H1 (cell line): Measurements from ENCODE around the gene NAA50. TPM values are rescaled to one million over a fixed set of nuclear protein-coding genes. Genes with fewer than 3 reads are reported as not detected.

Source experiments
- CTCF ChIA-PET: fragments of 300-600 bp; sonication (Branson Sonifier 250); formaldehyde crosslinking; loops from one replicate; lab custom pipeline; 2021; ENCODE audit not compliant: partially characterized antibody; lab: Charles Lee
- POLR2A ChIA-PET: fragments of 300-600 bp; sonication (Branson Sonifier 250); formaldehyde crosslinking; loops from one replicate; lab custom pipeline; 2021; ENCODE audit warnings: inconsistent platforms; ENCODE audit not compliant: partially characterized antibody; lab: Charles Lee
- DNase-seq, 2 experiments: peaks; one replicate each; pipeline versions ENCODE4 v3.0.0 to v3.0.0-alpha.2; 2010 to 2022; ENCODE audit warnings: low spot score in 2 of 2, low read depth in 1 of 2, mixed read lengths in 1 of 2
- FAIRE-seq: peaks from 2 replicates; lab custom pipeline; 2011; peaks lifted over from hg19 to GRCh38; lab: Jason Lieb, UNC
- H2AFZ ChIP-seq: 2 replicates; pipeline ENCODE4 v1.8.1; 2012; ENCODE audit warnings: low read length, inconsistent platforms
- H2AK5ac ChIP-seq: 2 replicates; pipeline ENCODE4 v1.6.1; 2013; ENCODE audit warnings: low read depth, low read length
- H2BK120ac ChIP-seq: replicated peaks from 2 replicates; pipeline ENCODE3; 2013; ENCODE audit warnings: low read depth, low read length, inconsistent platforms
- H2BK12ac ChIP-seq: 2 replicates; pipeline ENCODE4 v1.6.1; 2013; ENCODE audit warnings: low read depth, low read length
- H2BK15ac ChIP-seq: 2 replicates; pipeline ENCODE4 v1.6.1; 2013; ENCODE audit warnings: low read length
- H2BK20ac ChIP-seq: 2 replicates; pipeline ENCODE4 v1.6.1; 2013; ENCODE audit warnings: low read length
- H2BK5ac ChIP-seq: 2 replicates; pipeline ENCODE4 v1.6.1; 2013; ENCODE audit warnings: low read depth, low read length
- H3K14ac ChIP-seq: 2 replicates; pipeline ENCODE4 v1.6.1; 2013; ENCODE audit warnings: inconsistent platforms; ENCODE audit not compliant: insufficient read length
- H3K18ac ChIP-seq: 2 replicates; pipeline ENCODE4 v1.6.1; 2013; ENCODE audit warnings: low read length; ENCODE audit errors: extremely low read depth
- H3K23ac ChIP-seq: 2 replicates; pipeline ENCODE4 v1.6.1; 2013; ENCODE audit warnings: inconsistent platforms; ENCODE audit not compliant: insufficient read length
- H3K23me2 ChIP-seq: 2 replicates; pipeline ENCODE4 v1.6.1; 2013; ENCODE audit warnings: low read depth, low read length
- H3K27ac ChIP-seq: 2 replicates; pipeline ENCODE4 v1.6.1; 2011; ENCODE audit warnings: low read depth, low read length, inconsistent platforms
- H3K27me3 ChIP-seq, 4 experiments: replicated peaks in 1 of 4; 1 replicate in 1 of 4; 2 replicates in 3 of 4; pipeline versions ENCODE4 v1.6.1 to v1.8.1; 2011 to 2013; ENCODE audit warnings: low read length in 3 of 4, mild to moderate bottlenecking in 3 of 4, inconsistent platforms in 2 of 4, mixed read lengths in 2 of 4, moderate library complexity in 1 of 4; ENCODE audit not compliant: control insufficient read depth in 3 of 4, insufficient read depth in 3 of 4; ENCODE audit errors: extremely low read depth in 1 of 4
- H3K36me3 ChIP-seq, 4 experiments: 2 replicates each; pipeline versions ENCODE4 v1.6.1 to v1.8.1; 2011 to 2013; ENCODE audit warnings: mild to moderate bottlenecking in 4 of 4, low read length in 3 of 4, moderate library complexity in 2 of 4, control low read depth in 1 of 4, inconsistent platforms in 1 of 4; ENCODE audit not compliant: insufficient read depth in 4 of 4, control insufficient read depth in 2 of 4
- H3K4ac ChIP-seq: replicated peaks from 2 replicates; pipeline ENCODE3; 2013; ENCODE audit warnings: low read length, low read depth, mixed read lengths, inconsistent platforms; ENCODE audit not compliant: insufficient read length
- H3K4me1 ChIP-seq, 4 experiments: replicated peaks in 1 of 4; 1 replicate in 1 of 4; 2 replicates in 3 of 4; pipeline versions ENCODE4 v1.6.1 to v1.8.1; 2011 to 2013; ENCODE audit warnings: low read length in 3 of 4, inconsistent platforms in 2 of 4, mixed read lengths in 1 of 4; ENCODE audit not compliant: insufficient read depth in 4 of 4, control insufficient read depth in 3 of 4
- H3K4me2 ChIP-seq, 2 experiments: 2 replicates each; pipeline versions ENCODE4 v1.6.1 to v1.8.1; 2011 to 2013; ENCODE audit warnings: low read depth in 2 of 2, low read length in 2 of 2, control low read depth in 1 of 2, inconsistent platforms in 1 of 2, mild to moderate bottlenecking in 1 of 2; ENCODE audit not compliant: insufficient read depth in 1 of 2
- H3K4me3 ChIP-seq, 4 experiments: fragments of 200-600, 300-600 bp in 1 of 4; sonication (generic), shearing (Covaris generic), sonication (Bioruptor Twin) in 1 of 4; 2 replicates each; pipeline versions ENCODE4 v1.5.1 to v1.8.1; 2011 to 2016; ENCODE audit warnings: low read length in 4 of 4, low read depth in 3 of 4, control low read depth in 2 of 4, inconsistent platforms in 2 of 4, mild to moderate bottlenecking in 2 of 4, mixed read lengths in 1 of 4, moderate library complexity in 1 of 4; ENCODE audit not compliant: insufficient read depth in 2 of 4; ENCODE audit errors: extremely low read depth in 1 of 4
- H3K56ac ChIP-seq: replicated peaks from 2 replicates; pipeline ENCODE3; 2013; ENCODE audit warnings: low read depth, mild to moderate bottlenecking, mixed read lengths, low read length, inconsistent platforms; ENCODE audit not compliant: insufficient read length
- H3K79me1 ChIP-seq: 2 replicates; pipeline ENCODE4 v1.6.1; 2013; ENCODE audit warnings: low read depth, low read length, control low read depth
- H3K79me2 ChIP-seq, 2 experiments: 2 replicates each; pipeline versions ENCODE4 v1.6.1 to v1.8.1; 2012 to 2013; ENCODE audit warnings: low read length in 2 of 2, mild to moderate bottlenecking in 2 of 2, inconsistent platforms in 1 of 2; ENCODE audit not compliant: insufficient read depth in 2 of 2, control insufficient read depth in 1 of 2
- H3K9ac ChIP-seq, 4 experiments: replicated peaks in 1 of 4; 1 replicate in 1 of 4; 2 replicates in 3 of 4; pipeline versions ENCODE4 v1.6.1 to v1.8.1; 2011 to 2013; ENCODE audit warnings: low read depth in 3 of 4, low read length in 3 of 4, control low read depth in 2 of 4, mild to moderate bottlenecking in 2 of 4, moderate library complexity in 2 of 4, inconsistent platforms in 1 of 4; ENCODE audit errors: extremely low read depth in 1 of 4
- H3K9me3 ChIP-seq, 2 experiments: 2 replicates each; pipeline versions ENCODE4 v1.6.1 to v1.8.1; 2012 to 2013; ENCODE audit warnings: mild to moderate bottlenecking in 2 of 2, moderate library complexity in 2 of 2, control low read depth in 1 of 2, inconsistent platforms in 1 of 2, low read depth in 1 of 2, low read length in 1 of 2, mixed read lengths in 1 of 2; ENCODE audit not compliant: insufficient read depth in 2 of 2
- H4K20me1 ChIP-seq, 2 experiments: replicated peaks in 1 of 2; 2 replicates each; pipeline versions ENCODE3 to v1.8.1; 2011 to 2013; ENCODE audit warnings: inconsistent platforms in 2 of 2, low read length in 2 of 2, mild to moderate bottlenecking in 1 of 2; ENCODE audit not compliant: insufficient read depth in 2 of 2, control insufficient read depth in 1 of 2
- H4K5ac ChIP-seq: 2 replicates; pipeline ENCODE4 v1.6.1; 2013; ENCODE audit warnings: low read length, low read depth, mixed read lengths, inconsistent platforms; ENCODE audit not compliant: insufficient read length
- H4K8ac ChIP-seq: 2 replicates; pipeline ENCODE4 v1.8.0; 2013; ENCODE audit warnings: mild to moderate bottlenecking, moderate library complexity, low read length, inconsistent platforms; ENCODE audit not compliant: insufficient read depth; ENCODE audit errors: extremely low read depth
- H4K91ac ChIP-seq: replicated peaks from 2 replicates; pipeline ENCODE3; 2013; ENCODE audit warnings: low read length, mixed read lengths, inconsistent platforms; ENCODE audit not compliant: insufficient read length
- CTBP2 ChIP-seq: IDR thresholded peaks from 2 replicates; pipeline ENCODE4 v1.7.0; 2011; ENCODE audit warnings: borderline replicate concordance, mild to moderate bottlenecking, moderate library complexity, mixed read lengths, low read length; ENCODE audit not compliant: insufficient read depth, insufficient read length
- GTF2F1 ChIP-seq: IDR thresholded peaks from 2 replicates; pipeline ENCODE4 v1.6.1; 2012; ENCODE audit warnings: low read depth, low read length, improper control_type of control experiment, borderline replicate concordance
- HDAC6 ChIP-seq: IDR thresholded peaks from one replicate; pipeline ENCODE4 v1.7.1; 2012; ENCODE audit warnings: low read depth, mild to moderate bottlenecking, inconsistent platforms, low read length, moderate library complexity
- NRF1 ChIP-seq: IDR thresholded peaks from 2 replicates; pipeline ENCODE4 v1.6.1; 2011; ENCODE audit warnings: mild to moderate bottlenecking, low read depth, low read length, improper control_type of control experiment
- PHF8 ChIP-seq: fragments of 200-600 bp; sonication (generic); conservative IDR thresholded peaks from 2 replicates; pipeline ENCODE4 v1.7.1; 2012; ENCODE audit warnings: low read depth, mild to moderate bottlenecking, inconsistent platforms, low read length, moderate library complexity
- POLR2AphosphoS5 ChIP-seq: IDR thresholded peaks from 2 replicates; pipeline ENCODE4 v1.6.1; 2011; ENCODE audit warnings: low read depth, low read length
- POU5F1 ChIP-seq: IDR thresholded peaks from 2 replicates; pipeline ENCODE4 v1.6.1; 2011; ENCODE audit warnings: low read depth, mild to moderate bottlenecking, low read length, moderate library complexity
- SP2 ChIP-seq: IDR thresholded peaks from 2 replicates; pipeline ENCODE4 v1.6.1; 2012; ENCODE audit warnings: mild to moderate bottlenecking, low read length, inconsistent platforms
- SP4 ChIP-seq: IDR thresholded peaks from 2 replicates; pipeline ENCODE4 v1.6.1; 2012; ENCODE audit warnings: low read length, inconsistent platforms
- polyA plus RNA-seq, 7 experiments: library from polyadenylated mRNA; depleted of rRNA in 3 of 7; stranded (reverse) in 5 of 7; unstranded in 2 of 7; fragments of >200 nt in 5 of 7; fragments of 200-250 nt in 2 of 7; gene quantifications; 1 replicate in 5 of 7; 2 replicates in 1 of 7; 4 replicates in 1 of 7; pipeline versions ENCODE4 v1.2.1 to v1.2.3, GENCODE V29; 2011 to 2013; ENCODE audit warnings: missing spikeins in 2 of 7, mixed read lengths in 2 of 7
- total RNA-seq: library from RNA; stranded (reverse); fragmentation: NEBNext Ultra II Directional; extraction: Animal tissue kit (Norgen Biotek cat#: 25700); gene quantifications from 2 replicates; pipeline ENCODE4 v1.2.1, GENCODE V29; 2021
- TF ChIP-seq, protein P1 (sequence below): IDR thresholded peaks from 2 replicates; pipeline ENCODE4 v1.6.1; 2011; ENCODE audit warnings: low read length, improper control_type of control experiment

The NAA50 gene
- total and polyA plus RNA-seq, 2 of the 8 experiments (the other 6 are each of a cell fraction or from before 2014, with no cell fraction given), result 46.6 to 231 TPM

DNA sequence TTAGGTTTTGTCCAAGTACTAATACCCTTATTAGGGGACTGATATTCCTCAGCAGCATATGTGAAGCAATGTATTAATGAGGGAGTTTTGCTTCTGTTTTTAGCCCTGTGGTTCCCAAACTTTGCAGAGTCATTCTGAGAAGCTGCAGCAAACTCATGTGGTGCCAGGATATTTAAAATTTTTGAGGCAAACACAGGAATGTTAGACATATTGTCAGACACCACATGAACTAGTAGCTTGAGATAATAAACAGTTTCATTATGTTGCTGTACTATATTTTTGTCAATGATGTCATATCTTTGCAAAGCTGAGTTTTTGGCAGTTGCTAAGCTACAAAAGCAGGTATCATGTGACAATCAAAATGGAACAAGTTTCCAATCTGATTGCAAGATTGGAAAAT is 37.4 kb upstream of the NAA50 start:
- Histone ChIP-seq H4K91ac (no peak overlapping the region), H3K23ac (no peak overlapping the region), H2AFZ (no peak overlapping the region), H3K9ac (no peak overlapping the region), H2BK5ac (no peak overlapping the region), H3K56ac (no peak overlapping the region), H2BK20ac (no peak overlapping the region), H4K5ac (peak overlapping the region; percentile 57), H3K27ac (no peak overlapping the region), H3K4me1 (peaks cover 0 to 3% (median 0%) of the 10 kb centered on the region in 4 experiments; a peak in 1 of 7 replicates), H2BK12ac (no peak overlapping the region), H3K36me3 (peaks cover 0 to 3% (median 0%) of the 10 kb centered on the region in 4 experiments; a peak in 6 of 8 replicates), H3K4me3 (no peak overlapping the region), H2AK5ac (no peak overlapping the region), H3K4ac (no peak overlapping the region), H3K27me3 (no peaks in the 10 kb centered on the region), H4K8ac (no peak overlapping the region), H2BK120ac (no peak overlapping the region), H3K9me3 (no peaks in the 10 kb centered on the region), H3K4me2 (no peak overlapping the region), H3K79me2 (no peaks in the 10 kb centered on the region), H3K18ac (no peak overlapping the region), H2BK15ac (no peak overlapping the region), H4K20me1 (no peaks in the 10 kb centered on the region), H3K23me2 (no peaks in the 10 kb centered on the region), H3K79me1 (no peaks in the 10 kb centered on the region), H3K14ac (no peak overlapping the region)
- FAIRE-seq, result peak; percentile 7
- DNase-seq, result no peak
- ChIA-PET CTCF (interaction anchor here (0.9 kb wide), 1 partner anchor 46 kb away, joined by 3 read pairs; no protein-coding TSS in a partner anchor), POLR2A (interaction anchor here (1.0 to 1.5 kb wide), 3 partner anchors 13 to 42 kb away, joined by 3 to 8 read pairs (median 3); partner anchors contain the start of gene ATP6V1A)
- TF ChIP-seq HDAC6 (no peak), POU5F1 (no peak), NRF1 (no peak), SP4 (no peak), CTBP2 (no peak), GTF2F1 (no peak), POLR2AphosphoS5 (no peak), PHF8 (no peak), SP2 (no peak)
- TF ChIP-seq, protein P1, sequence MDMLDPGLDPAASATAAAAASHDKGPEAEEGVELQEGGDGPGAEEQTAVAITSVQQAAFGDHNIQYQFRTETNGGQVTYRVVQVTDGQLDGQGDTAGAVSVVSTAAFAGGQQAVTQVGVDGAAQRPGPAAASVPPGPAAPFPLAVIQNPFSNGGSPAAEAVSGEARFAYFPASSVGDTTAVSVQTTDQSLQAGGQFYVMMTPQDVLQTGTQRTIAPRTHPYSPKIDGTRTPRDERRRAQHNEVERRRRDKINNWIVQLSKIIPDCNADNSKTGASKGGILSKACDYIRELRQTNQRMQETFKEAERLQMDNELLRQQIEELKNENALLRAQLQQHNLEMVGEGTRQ, result no peak
